Mesothelial cell of epicardium (in vitro differentiated cells): ENCODE data around the gene MITF. TPM values are rescaled to one million over a fixed set of nuclear protein-coding genes. Genes with fewer than 3 reads are reported as not detected.

ENCODE experiments used
- DNase-seq, 2 experiments: peaks; one replicate each; pipeline ENCODE4 v3.0.0; 2021; ENCODE audit warnings: low spot score in 2 of 2; ENCODE audit not compliant: unreplicated experiment in 2 of 2
- H3K27ac Mint-ChIP-seq: 2 replicates; pipeline ENCODE4 v1.8.0; 2021; ENCODE audit warnings: mixed read lengths
- H3K27me3 Mint-ChIP-seq: 2 replicates; pipeline ENCODE4 v1.8.0; 2021; ENCODE audit warnings: low read depth, mixed read lengths
- H3K36me3 Mint-ChIP-seq: 2 replicates; pipeline ENCODE4 v1.8.0; 2021; ENCODE audit warnings: mixed read lengths
- H3K4me1 Mint-ChIP-seq: 2 replicates; pipeline ENCODE4 v1.8.0; 2021; ENCODE audit warnings: mixed read lengths
- H3K4me3 Mint-ChIP-seq: 2 replicates; pipeline ENCODE4 v1.8.0; 2021; ENCODE audit warnings: mild to moderate bottlenecking, moderate library complexity, mixed read lengths
- H3K9me3 Mint-ChIP-seq: 2 replicates; pipeline ENCODE4 v1.8.0; 2021; ENCODE audit warnings: mixed read lengths
- CTCF ChIP-seq: fragments of 200-600 bp; sonication (generic); IDR thresholded peaks from one replicate; pipeline ENCODE4 v1.5.0; 2021; ENCODE audit warnings: antibody characterized with exemption; ENCODE audit not compliant: unreplicated experiment
- total RNA-seq: library from RNA; stranded (reverse); gene quantifications from 3 replicates; pipeline ENCODE4 v1.2.1, GENCODE V29; 2021

The MITF gene
- total RNA-seq, 1 donor from 2014 or later = 7.0 TPM

GRCh38 chr3:69890691-69891090 lies 151.4 kb downstream of the MITF start:
- no peaks in the 10 kb centered on the region for H3K9me3 Mint-ChIP-seq
- no peak for DNase-seq
- H3K27me3 Mint-ChIP-seq = peaks cover 13% of the 10 kb centered on the region
- no peak for TF ChIP-seq CTCF
- no peak overlapping the region for H3K27ac Mint-ChIP-seq
- H3K36me3 Mint-ChIP-seq = no peaks in the 10 kb centered on the region
- H3K4me3 Mint-ChIP-seq = no peak overlapping the region
- H3K4me1 Mint-ChIP-seq = peaks cover 15% of the 10 kb centered on the region

GRCh38 chr3:69892706-69893105 lies 153.4 kb downstream of the MITF start:
- Mint-ChIP-seq H3K4me3 (no peak overlapping the region), H3K4me1 (peaks cover 15% of the 10 kb centered on the region), H3K27ac (no peak overlapping the region), H3K9me3 (no peaks in the 10 kb centered on the region), H3K27me3 (peaks cover 13% of the 10 kb centered on the region), H3K36me3 (no peaks in the 10 kb centered on the region)
- DNase-seq = no peak
- TF ChIP-seq CTCF = no peak

- Mint-ChIP-seq H3K9me3 (no peaks in the 10 kb centered on the region), H3K27ac (no peak overlapping the region), H3K27me3 (peaks cover 13% of the 10 kb centered on the region), H3K36me3 (no peaks in the 10 kb centered on the region), H3K4me3 (no peak overlapping the region), H3K4me1 (peaks cover 9% of the 10 kb centered on the region)
- no peak for DNase-seq
- TF ChIP-seq CTCF = no peak
These were observed 154.0 kb downstream of the MITF start for GRCh38 chr3:69893274-69893673.

GRCh38 chr3:69896095-69896494 lies 156.8 kb downstream of the MITF start:
- H3K27ac Mint-ChIP-seq = no peak overlapping the region

GRCh38 chr3:69900331-69900730 lies 161.1 kb downstream of the MITF start:
- peaks cover 20% of the 10 kb centered on the region for H3K27me3 Mint-ChIP-seq
- no peaks in the 10 kb centered on the region for H3K4me1 Mint-ChIP-seq
- no peaks in the 10 kb centered on the region for H3K9me3 Mint-ChIP-seq
- TF ChIP-seq CTCF = no peak
- no peak for DNase-seq
- H3K27ac Mint-ChIP-seq = no peak overlapping the region
- H3K4me3 Mint-ChIP-seq = no peak overlapping the region
- H3K36me3 Mint-ChIP-seq = no peaks in the 10 kb centered on the region

More at GRCh38 chr3:69896095-69896494, 156.8 kb downstream of the MITF start:
- no peak for TF ChIP-seq CTCF
- H3K4me1 Mint-ChIP-seq = no peaks in the 10 kb centered on the region
- no peak for DNase-seq
- no peaks in the 10 kb centered on the region for H3K9me3 Mint-ChIP-seq
- no peaks in the 10 kb centered on the region for H3K36me3 Mint-ChIP-seq
- H3K4me3 Mint-ChIP-seq = no peak overlapping the region
- peaks cover 24% of the 10 kb centered on the region for H3K27me3 Mint-ChIP-seq

GRCh38 chr3:69901802-69902201 lies 162.5 kb downstream of the MITF start:
- TF ChIP-seq CTCF = no peak
- H3K36me3 Mint-ChIP-seq = no peaks in the 10 kb centered on the region
- H3K27ac Mint-ChIP-seq = no peak overlapping the region
- no peak overlapping the region for H3K4me3 Mint-ChIP-seq
- DNase-seq = no peak
- H3K27me3 Mint-ChIP-seq = peaks cover 20% of the 10 kb centered on the region
- H3K4me1 Mint-ChIP-seq = no peaks in the 10 kb centered on the region
- no peaks in the 10 kb centered on the region for H3K9me3 Mint-ChIP-seq
